Endothelial cell of umbilical vein (primary cell): ENCODE results near the gene RAD9B.

Experiments
- EZH2 ChIP-seq: IDR thresholded peaks from 2 replicates; pipeline ENCODE4 v1.6.1; 2012; ENCODE audit warnings: borderline replicate concordance, low read depth, mild to moderate bottlenecking, moderate library complexity, low read length, inconsistent platforms; ENCODE audit not compliant: severe bottlenecking
- MYC ChIP-seq: IDR thresholded peaks from one replicate; pipeline ENCODE4 v1.6.1; 2011; ENCODE audit warnings: mild to moderate bottlenecking, low read depth, low read length
- POLR2A ChIP-seq: IDR thresholded peaks from 2 replicates; pipeline ENCODE4 v1.6.1; 2012; ENCODE audit warnings: low read depth, mild to moderate bottlenecking, control low read depth, low read length
- TF ChIP-seq, protein P1 (sequence below), 2 donors: IDR thresholded peaks; 1 replicate in 1 of 2; 2 replicates in 1 of 2; pipeline ENCODE4 v1.5.1; 2011; ENCODE audit warnings: low read length in 2 of 2, mild to moderate bottlenecking in 2 of 2, moderate library complexity in 2 of 2, control low read depth in 1 of 2, inconsistent platforms in 1 of 2, low read depth in 1 of 2; ENCODE audit not compliant: insufficient read depth in 1 of 2; ENCODE audit errors: extremely low read depth in 1 of 2

GRCh38 chr12:110550981-110551380 lies 48.9 kb downstream of the RAD9B start:
- TF ChIP-seq, protein P1, sequence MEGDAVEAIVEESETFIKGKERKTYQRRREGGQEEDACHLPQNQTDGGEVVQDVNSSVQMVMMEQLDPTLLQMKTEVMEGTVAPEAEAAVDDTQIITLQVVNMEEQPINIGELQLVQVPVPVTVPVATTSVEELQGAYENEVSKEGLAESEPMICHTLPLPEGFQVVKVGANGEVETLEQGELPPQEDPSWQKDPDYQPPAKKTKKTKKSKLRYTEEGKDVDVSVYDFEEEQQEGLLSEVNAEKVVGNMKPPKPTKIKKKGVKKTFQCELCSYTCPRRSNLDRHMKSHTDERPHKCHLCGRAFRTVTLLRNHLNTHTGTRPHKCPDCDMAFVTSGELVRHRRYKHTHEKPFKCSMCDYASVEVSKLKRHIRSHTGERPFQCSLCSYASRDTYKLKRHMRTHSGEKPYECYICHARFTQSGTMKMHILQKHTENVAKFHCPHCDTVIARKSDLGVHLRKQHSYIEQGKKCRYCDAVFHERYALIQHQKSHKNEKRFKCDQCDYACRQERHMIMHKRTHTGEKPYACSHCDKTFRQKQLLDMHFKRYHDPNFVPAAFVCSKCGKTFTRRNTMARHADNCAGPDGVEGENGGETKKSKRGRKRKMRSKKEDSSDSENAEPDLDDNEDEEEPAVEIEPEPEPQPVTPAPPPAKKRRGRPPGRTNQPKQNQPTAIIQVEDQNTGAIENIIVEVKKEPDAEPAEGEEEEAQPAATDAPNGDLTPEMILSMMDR (IDR thresholded peaks at IDR 0.05; ENCODE audit: extremely low read depth in 1 of 2, insufficient read depth in 1 of 2, low read depth in 1 of 2, low read length in 2 of 2) = no peak
- TF ChIP-seq POLR2A (no peak), MYC (no peak), EZH2 (no peak)
